T-helper 2 cell treated with Interferon-gamma antibody and Interleukin-4, amounts not matched to agents 5 μg/mL and 100 μg/mL, for 36 hours (primary cell): ENCODE measurements around the gene SLC37A1.

Experiments used
- DNase-seq: peaks from one replicate; pipeline ENCODE4 v3.0.0; 2021; ENCODE audit warnings: low spot score
- H3K27ac Mint-ChIP-seq: one replicate; pipeline ENCODE4 v1.8.0; 2021; ENCODE audit warnings: mild to moderate bottlenecking, mixed read lengths
- H3K27me3 Mint-ChIP-seq: one replicate; pipeline ENCODE4 v1.8.0; 2021; ENCODE audit warnings: low read depth, mixed read lengths
- H3K36me3 Mint-ChIP-seq: one replicate; pipeline ENCODE4 v1.8.0; 2021; ENCODE audit warnings: low read depth, mixed read lengths
- H3K4me1 Mint-ChIP-seq: one replicate; pipeline ENCODE4 v1.8.0; 2021; ENCODE audit warnings: low read depth, mixed read lengths
- H3K4me3 Mint-ChIP-seq: one replicate; pipeline ENCODE4 v1.8.0; 2022; ENCODE audit warnings: mild to moderate bottlenecking, moderate library complexity, mixed read lengths
- H3K9me3 Mint-ChIP-seq: one replicate; pipeline ENCODE4 v1.8.0; 2021; ENCODE audit warnings: mixed read lengths

Gene SLC37A1

GRCh38 chr21:42542596-42542995 lies 28.9 kb downstream of the SLC37A1 start:
- H3K4me1 Mint-ChIP-seq: peaks cover 4% of the 10 kb centered on the region
- DNase-seq: no peak

GRCh38 chr21:42543106-42543847 lies 29.6 kb downstream of the SLC37A1 start:
- Mint-ChIP-seq H3K9me3 (no peaks in the 10 kb centered on the region), H3K27ac (no peak overlapping the region), H3K36me3 (peaks cover 4% of the 10 kb centered on the region), H3K4me3 (no peak overlapping the region), H3K4me1 (peaks cover 4% of the 10 kb centered on the region), H3K27me3 (no peaks in the 10 kb centered on the region)
- DNase-seq: no peak

More at GRCh38 chr21:42542596-42542995, 28.9 kb downstream of the SLC37A1 start:
- Mint-ChIP-seq H3K27ac (no peak overlapping the region), H3K4me3 (no peak overlapping the region), H3K9me3 (no peaks in the 10 kb centered on the region), H3K27me3 (no peaks in the 10 kb centered on the region), H3K36me3 (peaks cover 4% of the 10 kb centered on the region)

GRCh38 chr21:42544544-42544943 lies 30.9 kb downstream of the SLC37A1 start:
- Mint-ChIP-seq H3K9me3 (no peaks in the 10 kb centered on the region), H3K27ac (no peak overlapping the region), H3K4me3 (no peak overlapping the region), H3K27me3 (no peaks in the 10 kb centered on the region), H3K36me3 (peaks cover 6% of the 10 kb centered on the region), H3K4me1 (peaks cover 6% of the 10 kb centered on the region)
- no peak for DNase-seq

- no peak overlapping the region for H3K4me3 Mint-ChIP-seq
- H3K4me1 Mint-ChIP-seq: peaks cover 6% of the 10 kb centered on the region
- H3K36me3 Mint-ChIP-seq: peaks cover 11% of the 10 kb centered on the region
- H3K27ac Mint-ChIP-seq: peak overlapping the region; percentile 28
- H3K27me3 Mint-ChIP-seq: no peaks in the 10 kb centered on the region
- no peak for DNase-seq
- no peaks in the 10 kb centered on the region for H3K9me3 Mint-ChIP-seq
Measured at GRCh38 chr21:42545317-42545716, 31.7 kb downstream of the SLC37A1 start.

- Mint-ChIP-seq H3K27me3 (no peaks in the 10 kb centered on the region), H3K4me3 (no peak overlapping the region), H3K9me3 (no peaks in the 10 kb centered on the region), H3K27ac (no peak overlapping the region), H3K36me3 (peaks cover 11% of the 10 kb centered on the region), H3K4me1 (peaks cover 6% of the 10 kb centered on the region)
- DNase-seq: no peak
Measured at GRCh38 chr21:42545745-42546144, 32.1 kb downstream of the SLC37A1 start.

DNA sequence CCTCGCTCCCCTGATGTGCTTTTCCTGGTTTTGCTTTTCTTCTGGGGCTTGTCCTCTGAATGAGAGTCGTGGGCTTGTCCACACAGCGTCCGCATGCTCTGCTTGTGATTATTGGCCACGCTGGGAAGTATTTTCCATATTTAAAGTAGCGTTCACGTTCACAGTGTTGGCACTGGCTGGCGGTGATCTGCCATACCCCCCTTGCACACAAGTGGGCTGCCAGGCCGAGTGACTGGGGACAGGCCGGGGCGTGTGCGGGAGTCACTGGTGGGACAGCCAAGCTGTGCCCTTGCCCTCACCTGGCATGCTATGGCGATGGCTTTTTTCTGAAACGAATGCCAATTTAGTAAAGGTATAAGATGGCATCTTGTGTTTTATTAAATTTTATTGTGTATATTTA lies 32.8 kb downstream of the SLC37A1 start:
- no peak overlapping the region for H3K27ac Mint-ChIP-seq
- H3K36me3 Mint-ChIP-seq: peaks cover 11% of the 10 kb centered on the region
- DNase-seq: no peak
- no peaks in the 10 kb centered on the region for H3K9me3 Mint-ChIP-seq
- H3K27me3 Mint-ChIP-seq: no peaks in the 10 kb centered on the region
- H3K4me3 Mint-ChIP-seq: no peak overlapping the region
- H3K4me1 Mint-ChIP-seq: peaks cover 6% of the 10 kb centered on the region

- no peaks in the 10 kb centered on the region for H3K27me3 Mint-ChIP-seq
- peaks cover 11% of the 10 kb centered on the region for H3K36me3 Mint-ChIP-seq
- H3K4me3 Mint-ChIP-seq: no peak overlapping the region
- H3K27ac Mint-ChIP-seq: no peak overlapping the region
- DNase-seq: no peak
- peaks cover 6% of the 10 kb centered on the region for H3K4me1 Mint-ChIP-seq
- H3K9me3 Mint-ChIP-seq: no peaks in the 10 kb centered on the region
Measured at GRCh38 chr21:42547001-42547905, 33.6 kb downstream of the SLC37A1 start.

DNA sequence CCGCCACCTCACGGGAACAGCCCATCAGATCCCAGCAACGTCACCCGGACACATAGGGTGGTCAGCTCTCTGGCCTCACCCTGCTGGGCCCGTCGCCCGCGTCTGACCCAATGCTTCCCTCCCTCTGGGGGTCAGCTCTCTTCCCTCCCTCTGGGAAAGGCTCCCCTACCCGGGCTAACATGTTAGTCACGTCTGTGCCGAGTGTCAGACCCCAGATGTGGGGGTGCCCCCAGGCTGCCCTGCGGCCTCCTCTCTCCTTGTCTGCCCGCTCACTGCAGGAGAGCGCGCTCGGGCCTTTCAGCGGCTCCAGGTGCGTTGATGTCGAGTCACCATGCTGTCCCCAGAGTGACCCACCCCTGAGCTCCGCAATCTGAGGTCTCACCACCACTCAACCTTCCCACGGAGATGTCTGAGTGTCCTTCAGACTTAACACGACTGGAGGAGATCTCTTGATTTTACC lies 34.3 kb downstream of the SLC37A1 start:
- H3K27ac Mint-ChIP-seq: no peak overlapping the region
- H3K4me3 Mint-ChIP-seq: no peak overlapping the region
- DNase-seq: no peak
- H3K4me1 Mint-ChIP-seq: peaks cover 6% of the 10 kb centered on the region
- peaks cover 11% of the 10 kb centered on the region for H3K36me3 Mint-ChIP-seq
- no peaks in the 10 kb centered on the region for H3K9me3 Mint-ChIP-seq
- no peaks in the 10 kb centered on the region for H3K27me3 Mint-ChIP-seq

- Mint-ChIP-seq H3K36me3 (peaks cover 9% of the 10 kb centered on the region), H3K4me1 (peaks cover 6% of the 10 kb centered on the region), H3K4me3 (no peak overlapping the region), H3K9me3 (no peaks in the 10 kb centered on the region), H3K27ac (no peak overlapping the region), H3K27me3 (no peaks in the 10 kb centered on the region)
- DNase-seq: no peak
Measured at GRCh38 chr21:42548687-42549406, 35.2 kb downstream of the SLC37A1 start.

- Mint-ChIP-seq H3K4me1 (peaks cover 2% of the 10 kb centered on the region), H3K27ac (no peak overlapping the region), H3K9me3 (no peaks in the 10 kb centered on the region), H3K36me3 (peaks cover 9% of the 10 kb centered on the region), H3K4me3 (no peak overlapping the region), H3K27me3 (no peaks in the 10 kb centered on the region)
- DNase-seq: no peak
Measured at GRCh38 chr21:42550817-42551216, 37.2 kb downstream of the SLC37A1 start.

DNA sequence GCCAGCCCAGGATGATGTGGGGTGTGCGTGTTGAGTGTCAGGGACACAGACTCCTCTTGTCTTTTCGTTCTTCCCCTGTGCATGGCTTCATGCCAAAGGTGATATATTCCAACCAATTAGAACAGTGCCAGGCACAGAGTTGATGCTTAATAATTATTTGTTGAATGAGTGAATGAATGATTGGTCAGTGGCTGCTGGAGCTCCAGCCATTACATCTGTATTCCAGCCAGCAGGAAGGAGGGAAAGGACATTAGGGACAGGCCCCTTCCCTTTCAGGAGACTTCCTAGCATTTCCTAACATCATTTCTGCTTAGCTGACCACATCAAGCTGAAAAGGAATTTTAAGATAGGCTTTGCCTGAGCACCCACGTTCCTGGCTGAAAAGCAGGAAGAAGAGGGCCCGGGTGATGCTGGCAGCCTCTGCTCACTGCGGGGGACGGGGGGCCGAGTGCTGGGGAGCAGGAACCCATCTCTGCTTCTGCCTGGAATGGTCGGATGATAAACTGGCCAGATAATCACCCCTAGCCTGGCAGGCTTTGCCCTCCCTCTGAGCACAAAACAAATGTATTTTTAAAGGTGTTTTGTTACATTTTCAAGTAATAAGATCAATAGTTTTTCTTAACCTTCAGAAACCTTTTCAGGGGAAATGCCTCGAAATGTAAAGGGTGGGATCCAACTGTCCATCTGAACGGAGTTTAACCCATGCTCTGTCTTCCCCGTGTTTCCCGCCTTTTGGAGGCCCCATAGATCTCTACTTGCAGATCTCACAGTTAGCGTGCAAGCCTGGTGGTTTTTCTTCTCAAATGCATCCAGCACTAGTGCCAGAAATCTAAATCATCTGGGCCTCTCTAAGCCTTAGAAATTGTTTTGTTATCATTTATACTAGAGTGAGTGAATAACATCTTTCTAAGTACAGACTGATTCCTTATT lies 39.0 kb downstream of the SLC37A1 start:
- Mint-ChIP-seq H3K4me3 (no peak overlapping the region), H3K27me3 (no peaks in the 10 kb centered on the region), H3K4me1 (peaks cover 2% of the 10 kb centered on the region), H3K27ac (no peak overlapping the region), H3K9me3 (no peaks in the 10 kb centered on the region), H3K36me3 (peaks cover 9% of the 10 kb centered on the region)
- no peak for DNase-seq

GRCh38 chr21:42553435-42553834 lies 39.8 kb downstream of the SLC37A1 start:
- H3K4me3 Mint-ChIP-seq: no peak overlapping the region
- H3K27ac Mint-ChIP-seq: no peak overlapping the region
- H3K9me3 Mint-ChIP-seq: no peaks in the 10 kb centered on the region
- no peaks in the 10 kb centered on the region for H3K27me3 Mint-ChIP-seq
- DNase-seq: no peak
- peaks cover under 1% of the 10 kb centered on the region for H3K4me1 Mint-ChIP-seq
- H3K36me3 Mint-ChIP-seq: peaks cover 7% of the 10 kb centered on the region
